Measurements from ENCODE around the gene KRTAP2-1. TPM values are rescaled to one million over a fixed set of nuclear protein-coding genes. Genes with fewer than 3 reads are reported as not detected.

Gene KRTAP2-1
- polyA plus RNA-seq, 2 of the 4 experiments (the other 2 are of a cell fraction) = not detected

Small RNA genes within 50 kb of the gene (small RNA-seq; reads per million reads assigned to genes)
- 0 reads per million in 6 experiments for gene KRTAP3-4P

Other genes with a start within 250 kb of the KRTAP2-1 start
Only the 30 nearest of the 37 such genes appear.
- not detected in 2 replicates for gene KRT12, start 180.1 kb downstream of the KRTAP2-1 start, polyA plus RNA-seq (2011; rRNA removed)
- gene KRT12, start 180.1 kb downstream of the KRTAP2-1 start, polyA plus RNA-seq (2017; fragmentation: RNase III; extraction: RNeasy Plus Mini Kit Qiagen cat#74134 plus additional on column Dnase treatment) = not detected in 3 replicates
- 0.28 and 0.34 TPM in 2 replicates for gene KRT20, start 162.1 kb downstream of the KRTAP2-1 start, polyA plus RNA-seq (2011; rRNA removed)
- not detected in 3 replicates for gene KRT20, start 162.1 kb downstream of the KRTAP2-1 start, polyA plus RNA-seq (2017; fragmentation: RNase III; extraction: RNeasy Plus Mini Kit Qiagen cat#74134 plus additional on column Dnase treatment)
- not detected in 2 replicates for gene KRT23, start 109.7 kb downstream of the KRTAP2-1 start, polyA plus RNA-seq (2011; rRNA removed)
- not detected in 3 replicates for gene KRT23, start 109.7 kb downstream of the KRTAP2-1 start, polyA plus RNA-seq (2017; fragmentation: RNase III; extraction: RNeasy Plus Mini Kit Qiagen cat#74134 plus additional on column Dnase treatment)
- gene KRT39, start 80.4 kb downstream of the KRTAP2-1 start, polyA plus RNA-seq (2011; rRNA removed) = not detected in 2 replicates
- not detected in 3 replicates for gene KRT39, start 80.4 kb downstream of the KRTAP2-1 start, polyA plus RNA-seq (2017; fragmentation: RNase III; extraction: RNeasy Plus Mini Kit Qiagen cat#74134 plus additional on column Dnase treatment)
- gene KRT40, start 63.0 kb downstream of the KRTAP2-1 start, polyA plus RNA-seq (2011; rRNA removed) = not detected in 2 replicates
- gene KRT40, start 63.0 kb downstream of the KRTAP2-1 start, polyA plus RNA-seq (2017; fragmentation: RNase III; extraction: RNeasy Plus Mini Kit Qiagen cat#74134 plus additional on column Dnase treatment) = not detected in 3 replicates
- not detected in 2 replicates for gene KRTAP3-3, start 53.2 kb downstream of the KRTAP2-1 start, polyA plus RNA-seq (2011; rRNA removed)
- not detected in 3 replicates for gene KRTAP3-3, start 53.2 kb downstream of the KRTAP2-1 start, polyA plus RNA-seq (2017; fragmentation: RNase III; extraction: RNeasy Plus Mini Kit Qiagen cat#74134 plus additional on column Dnase treatment)
- not detected in 2 replicates for gene KRTAP3-2, start 47.4 kb downstream of the KRTAP2-1 start, polyA plus RNA-seq (2011; rRNA removed)
- not detected in 3 replicates for gene KRTAP3-2, start 47.4 kb downstream of the KRTAP2-1 start, polyA plus RNA-seq (2017; fragmentation: RNase III; extraction: RNeasy Plus Mini Kit Qiagen cat#74134 plus additional on column Dnase treatment)
- not detected in 2 replicates for gene KRTAP3-1, start 38.2 kb downstream of the KRTAP2-1 start, polyA plus RNA-seq (2011; rRNA removed)
- gene KRTAP3-1, start 38.2 kb downstream of the KRTAP2-1 start, polyA plus RNA-seq (2017; fragmentation: RNase III; extraction: RNeasy Plus Mini Kit Qiagen cat#74134 plus additional on column Dnase treatment) = not detected in 3 replicates
- not detected in 2 replicates for gene KRTAP1-5, start 20.1 kb downstream of the KRTAP2-1 start, polyA plus RNA-seq (2011; rRNA removed)
- gene KRTAP1-5, start 20.1 kb downstream of the KRTAP2-1 start, polyA plus RNA-seq (2017; fragmentation: RNase III; extraction: RNeasy Plus Mini Kit Qiagen cat#74134 plus additional on column Dnase treatment) = not detected in 3 replicates
- not detected in 2 replicates for gene KRTAP1-4, start 17.1 kb downstream of the KRTAP2-1 start, polyA plus RNA-seq (2011; rRNA removed)
- not detected in 3 replicates for gene KRTAP1-4, start 17.1 kb downstream of the KRTAP2-1 start, polyA plus RNA-seq (2017; fragmentation: RNase III; extraction: RNeasy Plus Mini Kit Qiagen cat#74134 plus additional on column Dnase treatment)
- not detected in 2 replicates for gene KRTAP1-3, start 12.4 kb downstream of the KRTAP2-1 start, polyA plus RNA-seq (2011; rRNA removed)
- not detected in 3 replicates for gene KRTAP1-3, start 12.4 kb downstream of the KRTAP2-1 start, polyA plus RNA-seq (2017; fragmentation: RNase III; extraction: RNeasy Plus Mini Kit Qiagen cat#74134 plus additional on column Dnase treatment)
- not detected in 2 replicates for gene KRTAP1-1, start 5.9 kb downstream of the KRTAP2-1 start, polyA plus RNA-seq (2011; rRNA removed)
- not detected in 3 replicates for gene KRTAP1-1, start 5.9 kb downstream of the KRTAP2-1 start, polyA plus RNA-seq (2017; fragmentation: RNase III; extraction: RNeasy Plus Mini Kit Qiagen cat#74134 plus additional on column Dnase treatment)
- gene KRTAP2-2, start 7.9 kb upstream of the KRTAP2-1 start, polyA plus RNA-seq (2011; rRNA removed) = not detected in 2 replicates
- gene KRTAP2-2, start 7.9 kb upstream of the KRTAP2-1 start, polyA plus RNA-seq (2017; fragmentation: RNase III; extraction: RNeasy Plus Mini Kit Qiagen cat#74134 plus additional on column Dnase treatment) = not detected in 3 replicates
- not detected in 2 replicates for gene KRTAP2-3, start 12.8 kb upstream of the KRTAP2-1 start, polyA plus RNA-seq (2011; rRNA removed)
- gene KRTAP2-3, start 12.8 kb upstream of the KRTAP2-1 start, polyA plus RNA-seq (2017; fragmentation: RNase III; extraction: RNeasy Plus Mini Kit Qiagen cat#74134 plus additional on column Dnase treatment) = 0.10 TPM in 1 of 3 replicates, not detected in the others
- gene KRTAP2-4, start 18.6 kb upstream of the KRTAP2-1 start, polyA plus RNA-seq (2011; rRNA removed) = not detected in 2 replicates
- not detected in 3 replicates for gene KRTAP2-4, start 18.6 kb upstream of the KRTAP2-1 start, polyA plus RNA-seq (2017; fragmentation: RNase III; extraction: RNeasy Plus Mini Kit Qiagen cat#74134 plus additional on column Dnase treatment)
- not detected in 2 replicates for gene KRTAP4-7, start 36.8 kb upstream of the KRTAP2-1 start, polyA plus RNA-seq (2011; rRNA removed)
- gene KRTAP4-7, start 36.8 kb upstream of the KRTAP2-1 start, polyA plus RNA-seq (2017; fragmentation: RNase III; extraction: RNeasy Plus Mini Kit Qiagen cat#74134 plus additional on column Dnase treatment) = not detected in 3 replicates
- gene KRTAP4-8, start 50.8 kb upstream of the KRTAP2-1 start, polyA plus RNA-seq (2011; rRNA removed) = not detected in 2 replicates
- gene KRTAP4-8, start 50.8 kb upstream of the KRTAP2-1 start, polyA plus RNA-seq (2017; fragmentation: RNase III; extraction: RNeasy Plus Mini Kit Qiagen cat#74134 plus additional on column Dnase treatment) = not detected in 3 replicates
- gene KRTAP4-16, start 54.9 kb upstream of the KRTAP2-1 start, polyA plus RNA-seq (2011; rRNA removed) = not detected in 2 replicates
- not detected in 3 replicates for gene KRTAP4-16, start 54.9 kb upstream of the KRTAP2-1 start, polyA plus RNA-seq (2017; fragmentation: RNase III; extraction: RNeasy Plus Mini Kit Qiagen cat#74134 plus additional on column Dnase treatment)
- not detected in 2 replicates for gene KRTAP4-9, start 58.1 kb upstream of the KRTAP2-1 start, polyA plus RNA-seq (2011; rRNA removed)
- not detected in 3 replicates for gene KRTAP4-9, start 58.1 kb upstream of the KRTAP2-1 start, polyA plus RNA-seq (2017; fragmentation: RNase III; extraction: RNeasy Plus Mini Kit Qiagen cat#74134 plus additional on column Dnase treatment)
- not detected in 2 replicates for gene KRTAP4-11, start 71.1 kb upstream of the KRTAP2-1 start, polyA plus RNA-seq (2011; rRNA removed)
- gene KRTAP4-11, start 71.1 kb upstream of the KRTAP2-1 start, polyA plus RNA-seq (2017; fragmentation: RNase III; extraction: RNeasy Plus Mini Kit Qiagen cat#74134 plus additional on column Dnase treatment) = not detected in 3 replicates
- gene KRTAP4-12, start 76.9 kb upstream of the KRTAP2-1 start, polyA plus RNA-seq (2011; rRNA removed) = not detected in 2 replicates
- not detected in 3 replicates for gene KRTAP4-12, start 76.9 kb upstream of the KRTAP2-1 start, polyA plus RNA-seq (2017; fragmentation: RNase III; extraction: RNeasy Plus Mini Kit Qiagen cat#74134 plus additional on column Dnase treatment)
- not detected in 2 replicates for gene KRTAP4-6, start 93.2 kb upstream of the KRTAP2-1 start, polyA plus RNA-seq (2011; rRNA removed)
- gene KRTAP4-6, start 93.2 kb upstream of the KRTAP2-1 start, polyA plus RNA-seq (2017; fragmentation: RNase III; extraction: RNeasy Plus Mini Kit Qiagen cat#74134 plus additional on column Dnase treatment) = not detected in 3 replicates
- not detected in 2 replicates for gene KRTAP4-5, start 102.5 kb upstream of the KRTAP2-1 start, polyA plus RNA-seq (2011; rRNA removed)
- not detected in 3 replicates for gene KRTAP4-5, start 102.5 kb upstream of the KRTAP2-1 start, polyA plus RNA-seq (2017; fragmentation: RNase III; extraction: RNeasy Plus Mini Kit Qiagen cat#74134 plus additional on column Dnase treatment)
- not detected in 2 replicates for gene KRTAP4-4, start 113.4 kb upstream of the KRTAP2-1 start, polyA plus RNA-seq (2011; rRNA removed)
- gene KRTAP4-4, start 113.4 kb upstream of the KRTAP2-1 start, polyA plus RNA-seq (2017; fragmentation: RNase III; extraction: RNeasy Plus Mini Kit Qiagen cat#74134 plus additional on column Dnase treatment) = not detected in 3 replicates
- gene KRTAP4-3, start 120.9 kb upstream of the KRTAP2-1 start, polyA plus RNA-seq (2011; rRNA removed) = not detected in 2 replicates
- not detected in 3 replicates for gene KRTAP4-3, start 120.9 kb upstream of the KRTAP2-1 start, polyA plus RNA-seq (2017; fragmentation: RNase III; extraction: RNeasy Plus Mini Kit Qiagen cat#74134 plus additional on column Dnase treatment)
- not detected in 2 replicates for gene KRTAP4-2, start 130.9 kb upstream of the KRTAP2-1 start, polyA plus RNA-seq (2011; rRNA removed)
- gene KRTAP4-2, start 130.9 kb upstream of the KRTAP2-1 start, polyA plus RNA-seq (2017; fragmentation: RNase III; extraction: RNeasy Plus Mini Kit Qiagen cat#74134 plus additional on column Dnase treatment) = not detected in 3 replicates
- gene KRTAP4-1, start 137.6 kb upstream of the KRTAP2-1 start, polyA plus RNA-seq (2011; rRNA removed) = 0.32 TPM in 2 replicates
- 0.12 TPM in 2 of 3 replicates, not detected in the other for gene KRTAP4-1, start 137.6 kb upstream of the KRTAP2-1 start, polyA plus RNA-seq (2017; fragmentation: RNase III; extraction: RNeasy Plus Mini Kit Qiagen cat#74134 plus additional on column Dnase treatment)
- not detected in 2 replicates for gene KRTAP9-1, start 142.6 kb upstream of the KRTAP2-1 start, polyA plus RNA-seq (2011; rRNA removed)
- gene KRTAP9-1, start 142.6 kb upstream of the KRTAP2-1 start, polyA plus RNA-seq (2017; fragmentation: RNase III; extraction: RNeasy Plus Mini Kit Qiagen cat#74134 plus additional on column Dnase treatment) = not detected in 3 replicates
- gene KRTAP9-2, start 179.3 kb upstream of the KRTAP2-1 start, polyA plus RNA-seq (2011; rRNA removed) = not detected in 2 replicates
- not detected in 3 replicates for gene KRTAP9-2, start 179.3 kb upstream of the KRTAP2-1 start, polyA plus RNA-seq (2017; fragmentation: RNase III; extraction: RNeasy Plus Mini Kit Qiagen cat#74134 plus additional on column Dnase treatment)
- not detected in 2 replicates for gene KRTAP9-3, start 185.1 kb upstream of the KRTAP2-1 start, polyA plus RNA-seq (2011; rRNA removed)
- gene KRTAP9-3, start 185.1 kb upstream of the KRTAP2-1 start, polyA plus RNA-seq (2017; fragmentation: RNase III; extraction: RNeasy Plus Mini Kit Qiagen cat#74134 plus additional on column Dnase treatment) = not detected in 3 replicates